ENCODE measurements around the gene KRT1. TPM values are rescaled to one million over a fixed set of nuclear protein-coding genes. Genes with fewer than 3 reads are reported as not detected.

Gene KRT1
- total RNA-seq, 2 donors from 2014 or later, result 3.5 TPM; not detected in 1

- no peaks in the 10 kb centered on the region for H3K27me3 ChIP-seq (replicated peaks; ENCODE audit: insufficient read depth)
- TF ChIP-seq CTCF (IDR thresholded peaks at IDR 0.05), result no peak
Observed at GRCh38 chr12:52696588-52696987, 16.4 kb upstream of the KRT1 start.

GRCh38 chr12:52695039-52695438 lies 14.8 kb upstream of the KRT1 start:
- Histone ChIP-seq H3K27ac (no peak overlapping the region), H3K9me3 (no peaks in the 10 kb centered on the region), H3K27me3 (replicated peaks; ENCODE audit: insufficient read depth) (no peaks in the 10 kb centered on the region), H3K4me1 (ENCODE audit: control insufficient read depth in 1 of 2, low read depth in 2 of 2) (peaks cover 0 to 8% of the 10 kb centered on the region in 2 donors), H3K4me3 (no peak overlapping the region), H3K36me3 (no peaks in the 10 kb centered on the region)
- TF ChIP-seq CTCF (IDR thresholded peaks at IDR 0.05), result no peak
- ATAC-seq (ENCODE audit: insufficient number of reproducible peaks, low FRiP score, low read depth), result no peak
- DNase-seq (ENCODE audit: low spot score), result no peak

More at GRCh38 chr12:52696588-52696987, 16.4 kb upstream of the KRT1 start:
- no peak overlapping the region for H3K27ac ChIP-seq
- no peak overlapping the region for H3K4me3 ChIP-seq
- ATAC-seq (ENCODE audit: insufficient number of reproducible peaks, low FRiP score, low read depth) (no peak), DNase-seq (ENCODE audit: low spot score) (no peak)
- H3K36me3 ChIP-seq, result no peaks in the 10 kb centered on the region
- H3K9me3 ChIP-seq, result no peaks in the 10 kb centered on the region
- no peaks in the 10 kb centered on the region for H3K4me1 ChIP-seq (ENCODE audit: control insufficient read depth in 1 of 2, low read depth in 2 of 2)

GRCh38 chr12:52694151-52694550 lies 13.9 kb upstream of the KRT1 start:
- no peak for DNase-seq (ENCODE audit: low spot score)
- H3K4me1 ChIP-seq (ENCODE audit: control insufficient read depth in 1 of 2, low read depth in 2 of 2), result peaks cover 0 to 8% of the 10 kb centered on the region in 2 donors
- no peaks in the 10 kb centered on the region for H3K9me3 ChIP-seq
- no peak overlapping the region for H3K4me3 ChIP-seq
- H3K27me3 ChIP-seq (replicated peaks; ENCODE audit: insufficient read depth), result no peaks in the 10 kb centered on the region
- no peak overlapping the region for H3K27ac ChIP-seq
- ATAC-seq (ENCODE audit: insufficient number of reproducible peaks, low FRiP score, low read depth), result no peak
- no peaks in the 10 kb centered on the region for H3K36me3 ChIP-seq
- no peak for TF ChIP-seq CTCF (IDR thresholded peaks at IDR 0.05)

- Histone ChIP-seq H3K9me3 (no peaks in the 10 kb centered on the region), H3K27ac (no peak overlapping the region), H3K4me3 (no peak overlapping the region), H3K27me3 (replicated peaks; ENCODE audit: insufficient read depth) (no peaks in the 10 kb centered on the region), H3K36me3 (no peaks in the 10 kb centered on the region), H3K4me1 (ENCODE audit: control insufficient read depth in 1 of 2, low read depth in 2 of 2) (peaks cover 0 to 8% of the 10 kb centered on the region in 2 donors)
- no peak for DNase-seq (ENCODE audit: low spot score)
- ATAC-seq (ENCODE audit: insufficient number of reproducible peaks, low FRiP score, low read depth), result no peak
- TF ChIP-seq CTCF (IDR thresholded peaks at IDR 0.05), result no peak
Observed at GRCh38 chr12:52693261-52693660, 13.1 kb upstream of the KRT1 start.

- ATAC-seq (ENCODE audit: insufficient number of reproducible peaks, low FRiP score, low read depth) (no peak), DNase-seq (ENCODE audit: low spot score) (no peak)
- Histone ChIP-seq H3K4me1 (ENCODE audit: control insufficient read depth in 1 of 2, low read depth in 2 of 2) (peaks cover 0 to 8% of the 10 kb centered on the region in 2 donors), H3K36me3 (no peaks in the 10 kb centered on the region), H3K9me3 (no peaks in the 10 kb centered on the region), H3K27ac (no peak overlapping the region), H3K27me3 (replicated peaks; ENCODE audit: insufficient read depth) (no peaks in the 10 kb centered on the region), H3K4me3 (no peak overlapping the region)
- no peak for TF ChIP-seq CTCF (IDR thresholded peaks at IDR 0.05)
Observed at GRCh38 chr12:52692254-52692653, 12.0 kb upstream of the KRT1 start.

Data from thoracic aorta (tissue), 2 donors.